Smooth muscle cell (in vitro differentiated cells): ENCODE results near the gene IRX4. TPM values are rescaled to one million over a fixed set of nuclear protein-coding genes. Genes with fewer than 3 reads are reported as not detected.

Source experiments
- DNase-seq: peaks from one replicate; lab custom pipeline; 2025; ENCODE audit not compliant: unreplicated experiment; lab: John Stamatoyannopoulos, UW
- H2AFZ ChIP-seq: fragments of 200-600 bp; sonication (generic); 2 replicates; pipeline ENCODE4 v1.6.0; 2016; ENCODE audit warnings: antibody characterized with exemption, low read depth, mild to moderate bottlenecking
- H3F3A ChIP-seq: fragments of 200-600 bp; sonication (generic); 2 replicates; pipeline ENCODE4 v1.6.0; 2017; ENCODE audit warnings: antibody characterized with exemption, low read depth
- H3K27ac ChIP-seq: fragments of 200-600 bp; sonication (generic); 2 replicates; pipeline ENCODE4 v1.5.1; 2016; ENCODE audit warnings: low read depth, mild to moderate bottlenecking
- H3K27me3 ChIP-seq: fragments of 200-600 bp; sonication (generic); 2 replicates; pipeline ENCODE4 v1.6.1; 2016; ENCODE audit warnings: low read depth, mild to moderate bottlenecking
- H3K36me3 ChIP-seq: fragments of 200-600 bp; sonication (generic); 2 replicates; pipeline ENCODE4 v1.5.1; 2016; ENCODE audit warnings: low read depth
- H3K4me1 ChIP-seq: fragments of 200-600 bp; sonication (generic); 2 replicates; pipeline ENCODE4 v1.5.1; 2016; ENCODE audit warnings: low read depth
- H3K4me2 ChIP-seq: fragments of 200-600 bp; sonication (generic); 2 replicates; pipeline ENCODE4 v1.6.0; 2016; ENCODE audit warnings: mild to moderate bottlenecking
- H3K4me3 ChIP-seq: fragments of 200-600 bp; sonication (generic); 2 replicates; pipeline ENCODE4 v1.5.1; 2016; ENCODE audit warnings: mild to moderate bottlenecking
- H3K79me2 ChIP-seq: fragments of 200-600 bp; sonication (generic); 2 replicates; pipeline ENCODE4 v1.6.0; 2016; ENCODE audit warnings: low read depth, mild to moderate bottlenecking
- H3K9ac ChIP-seq: fragments of 200-600 bp; sonication (generic); 2 replicates; pipeline ENCODE4 v1.6.0; 2016; ENCODE audit warnings: low read depth
- H3K9me3 ChIP-seq: fragments of 200-600 bp; sonication (generic); replicated peaks from 2 replicates; pipeline ENCODE4 v1.5.1; 2016; ENCODE audit warnings: low read depth
- H4K20me1 ChIP-seq: fragments of 200-600 bp; sonication (generic); 2 replicates; pipeline ENCODE4 v1.6.0; 2016; ENCODE audit warnings: low read depth
- WGBS: methylation state at CpG from one replicate; pipeline ENCODE4 v1.1.7; 2016; ENCODE audit warnings: low lambda C conversion rate; 5-methylcytosine and 5-hydroxymethylcytosine counted together
- polyA plus RNA-seq: library from polyadenylated mRNA; unstranded; fragments of >200 nt; fragmentation: Nextera tagmentation; extraction: Ambion mirVana; gene quantifications from 2 replicates; pipeline ENCODE4 v1.2.1, GENCODE V29; 2016
- total RNA-seq: library from RNA; depleted of rRNA; stranded (reverse); fragments of >200 nt; gene quantifications from 2 replicates; pipeline ENCODE4 v1.2.3, GENCODE V29; 2014
- TF ChIP-seq, protein P1 (sequence below): fragments of 200-600 bp; sonication (generic); IDR thresholded peaks from 2 replicates; pipeline ENCODE4 v1.5.1; 2017; ENCODE audit warnings: borderline replicate concordance, mild to moderate bottlenecking, antibody characterized with exemption; ENCODE audit not compliant: insufficient read depth, poor library complexity, severe bottlenecking

IRX4 gene
- total and polyA plus RNA-seq, 2 experiments from 2014 or later: 0.18 to 0.40 TPM

DNA sequence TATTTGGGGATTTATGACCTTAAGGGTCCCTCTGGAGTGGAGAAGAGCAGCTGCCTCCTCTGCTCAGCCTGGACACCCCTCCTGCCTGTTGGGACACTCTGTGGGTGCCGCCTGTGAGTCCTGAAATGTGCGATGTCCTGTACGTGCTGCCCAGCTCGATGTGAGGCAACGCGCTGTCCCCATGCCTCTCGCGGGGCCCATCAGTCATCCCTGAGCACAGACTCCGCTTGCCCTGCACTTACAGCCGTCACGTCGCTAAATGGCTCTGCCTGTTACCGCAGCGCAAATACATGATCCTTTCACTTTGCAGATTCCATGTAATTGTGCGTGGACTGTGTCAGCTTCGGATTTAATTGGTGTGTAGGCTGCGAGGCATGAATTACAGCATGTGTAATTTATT is 27.1 kb downstream of the IRX4 start:
- Histone ChIP-seq H2AFZ (no peak overlapping the region), H3K27me3 (peaks cover 51% of the 10 kb centered on the region), H3K27ac (no peak overlapping the region), H3K4me2 (no peak overlapping the region), H3K4me1 (peaks cover 11% of the 10 kb centered on the region), H3K36me3 (no peaks in the 10 kb centered on the region), H3K9ac (no peak overlapping the region), H3K4me3 (no peak overlapping the region), H3K79me2 (no peaks in the 10 kb centered on the region), H4K20me1 (no peaks in the 10 kb centered on the region), H3K9me3 (no peaks in the 10 kb centered on the region), H3F3A (no peaks in the 10 kb centered on the region)
- 92% methylated on average over 17 of the region's 17 CpGs for WGBS
- no peak for DNase-seq
- TF ChIP-seq, protein P1, sequence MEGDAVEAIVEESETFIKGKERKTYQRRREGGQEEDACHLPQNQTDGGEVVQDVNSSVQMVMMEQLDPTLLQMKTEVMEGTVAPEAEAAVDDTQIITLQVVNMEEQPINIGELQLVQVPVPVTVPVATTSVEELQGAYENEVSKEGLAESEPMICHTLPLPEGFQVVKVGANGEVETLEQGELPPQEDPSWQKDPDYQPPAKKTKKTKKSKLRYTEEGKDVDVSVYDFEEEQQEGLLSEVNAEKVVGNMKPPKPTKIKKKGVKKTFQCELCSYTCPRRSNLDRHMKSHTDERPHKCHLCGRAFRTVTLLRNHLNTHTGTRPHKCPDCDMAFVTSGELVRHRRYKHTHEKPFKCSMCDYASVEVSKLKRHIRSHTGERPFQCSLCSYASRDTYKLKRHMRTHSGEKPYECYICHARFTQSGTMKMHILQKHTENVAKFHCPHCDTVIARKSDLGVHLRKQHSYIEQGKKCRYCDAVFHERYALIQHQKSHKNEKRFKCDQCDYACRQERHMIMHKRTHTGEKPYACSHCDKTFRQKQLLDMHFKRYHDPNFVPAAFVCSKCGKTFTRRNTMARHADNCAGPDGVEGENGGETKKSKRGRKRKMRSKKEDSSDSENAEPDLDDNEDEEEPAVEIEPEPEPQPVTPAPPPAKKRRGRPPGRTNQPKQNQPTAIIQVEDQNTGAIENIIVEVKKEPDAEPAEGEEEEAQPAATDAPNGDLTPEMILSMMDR: no peak

DNA sequence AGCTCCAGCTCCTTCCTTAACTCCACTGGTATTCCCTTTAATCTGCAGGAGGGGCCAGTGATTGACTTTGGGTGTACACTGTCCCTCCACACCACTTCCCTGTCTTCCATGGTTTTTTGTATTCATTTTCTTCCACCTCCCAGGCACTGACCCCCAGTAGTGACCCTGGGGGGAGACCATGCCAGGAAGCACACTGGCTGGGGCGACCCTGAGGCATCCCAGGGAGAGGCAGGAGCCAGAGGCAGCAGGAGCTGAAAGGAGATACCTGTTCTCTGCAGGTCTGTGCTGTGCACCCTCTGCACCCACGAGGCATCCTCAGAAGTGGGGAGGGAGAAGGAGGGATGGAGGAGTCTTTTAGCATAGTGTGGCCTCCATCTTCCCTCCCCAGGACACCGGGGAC is 27.6 kb downstream of the IRX4 start:
- Histone ChIP-seq H4K20me1 (no peaks in the 10 kb centered on the region), H3K9ac (no peak overlapping the region), H3K4me1 (peaks cover 12% of the 10 kb centered on the region), H3K27ac (no peak overlapping the region), H3K4me2 (no peak overlapping the region), H3K27me3 (peaks cover 56% of the 10 kb centered on the region), H3F3A (no peaks in the 10 kb centered on the region), H3K36me3 (no peaks in the 10 kb centered on the region), H3K79me2 (no peaks in the 10 kb centered on the region), H3K4me3 (no peak overlapping the region), H3K9me3 (no peaks in the 10 kb centered on the region), H2AFZ (no peak overlapping the region)
- TF ChIP-seq, protein P1: no peak
- WGBS: 73% methylated on average over 3 of the region's 3 CpGs
- DNase-seq: no peak

GRCh38 chr5:1853531-1853930 is 29.2 kb downstream of the IRX4 start:
- 88% methylated on average over 8 of the region's 8 CpGs for WGBS
- Histone ChIP-seq H3K4me1 (peaks cover 12% of the 10 kb centered on the region), H3F3A (no peaks in the 10 kb centered on the region), H3K79me2 (no peaks in the 10 kb centered on the region), H3K4me3 (no peak overlapping the region), H3K27ac (no peak overlapping the region), H2AFZ (no peak overlapping the region), H3K9me3 (no peaks in the 10 kb centered on the region), H3K27me3 (peaks cover 65% of the 10 kb centered on the region), H3K4me2 (no peak overlapping the region), H4K20me1 (no peaks in the 10 kb centered on the region), H3K36me3 (no peaks in the 10 kb centered on the region), H3K9ac (no peak overlapping the region)
- DNase-seq: no peak
- TF ChIP-seq, protein P1: no peak

DNA sequence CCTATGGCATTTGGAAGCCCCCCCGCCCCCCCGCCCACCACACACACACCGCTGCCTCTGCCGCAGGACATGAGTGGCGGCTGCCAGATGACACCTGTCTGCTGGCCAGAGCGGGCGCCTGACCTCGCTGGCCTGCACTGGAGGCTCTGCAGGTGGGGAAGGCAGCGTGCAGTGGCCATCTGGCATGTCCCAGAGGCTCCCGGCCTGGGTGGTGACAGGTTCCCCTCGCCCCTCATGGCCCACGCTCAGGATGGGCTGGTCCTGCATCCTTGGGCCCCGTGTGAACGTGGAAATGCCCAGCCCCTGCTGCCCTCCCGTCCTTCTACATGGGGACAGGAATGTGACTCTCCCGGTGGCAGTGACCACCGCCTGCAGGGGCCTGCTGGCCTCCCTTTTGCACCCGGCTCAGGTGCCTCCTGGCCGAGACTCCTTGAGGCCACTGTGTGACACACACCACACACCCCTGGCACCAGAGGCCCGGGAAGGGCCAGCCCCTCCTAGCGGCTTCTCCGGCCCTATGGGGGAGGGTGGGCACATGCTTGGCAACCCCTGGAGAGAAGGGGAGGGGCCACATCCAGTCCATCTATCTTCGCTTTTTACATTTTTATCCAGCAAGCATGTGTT is 30.3 kb downstream of the IRX4 start:
- no peaks in the 10 kb centered on the region for H4K20me1 ChIP-seq
- no peak for DNase-seq
- no peak overlapping the region for H3K4me2 ChIP-seq
- TF ChIP-seq, protein P1: no peak
- 79% methylated on average over 21 of the region's 23 CpGs for WGBS
- H3K4me3 ChIP-seq: no peak overlapping the region
- H2AFZ ChIP-seq: no peak overlapping the region
- no peak overlapping the region for H3K9ac ChIP-seq
- no peaks in the 10 kb centered on the region for H3F3A ChIP-seq
- no peaks in the 10 kb centered on the region for H3K36me3 ChIP-seq
- H3K79me2 ChIP-seq: no peaks in the 10 kb centered on the region
- peaks cover 12% of the 10 kb centered on the region for H3K4me1 ChIP-seq
- no peak overlapping the region for H3K27ac ChIP-seq
- no peaks in the 10 kb centered on the region for H3K9me3 ChIP-seq
- peaks cover 70% of the 10 kb centered on the region for H3K27me3 ChIP-seq
